H9 (cell line): ENCODE results near the gene C18orf54. TPM values are rescaled to one million over a fixed set of nuclear protein-coding genes. Genes with fewer than 3 reads are reported as not detected.

Experiments
- DNase-seq: peaks from one replicate; pipeline ENCODE4 v3.0.0-alpha.2; 2017
- H2AFZ ChIP-seq: one replicate; pipeline ENCODE4 v1.6.1; 2013; ENCODE audit warnings: mild to moderate bottlenecking, low read length, control low read depth, moderate library complexity
- H2AK5ac ChIP-seq: 2 replicates; pipeline ENCODE4 v1.6.1; 2013; ENCODE audit warnings: low read length, control low read depth, mixed read lengths; ENCODE audit not compliant: insufficient read length
- H2BK120ac ChIP-seq: one replicate; pipeline ENCODE4 v1.6.1; 2013; ENCODE audit warnings: low read depth, mild to moderate bottlenecking, low read length, control low read depth, inconsistent platforms; ENCODE audit not compliant: poor library complexity, severe bottlenecking
- H2BK12ac ChIP-seq: 2 replicates; pipeline ENCODE4 v1.6.1; 2013; ENCODE audit warnings: low read length, control low read depth, mixed read lengths, low read depth; ENCODE audit not compliant: insufficient read length
- H2BK15ac ChIP-seq: 2 replicates; pipeline ENCODE4 v1.6.1; 2013; ENCODE audit warnings: low read depth, low read length, control low read depth
- H2BK20ac ChIP-seq: one replicate; pipeline ENCODE4 v1.6.1; 2013; ENCODE audit warnings: low read depth, mild to moderate bottlenecking, low read length, control low read depth, inconsistent platforms; ENCODE audit not compliant: poor library complexity, severe bottlenecking
- H2BK5ac ChIP-seq: 2 replicates; pipeline ENCODE4 v1.6.1; 2013; ENCODE audit warnings: low read length, control low read depth, mixed read lengths; ENCODE audit not compliant: insufficient read length
- H3K14ac ChIP-seq: 2 replicates; pipeline ENCODE4 v1.6.1; 2013; ENCODE audit warnings: low read length, control low read depth; ENCODE audit not compliant: insufficient read depth
- H3K18ac ChIP-seq: 2 replicates; pipeline ENCODE4 v1.6.1; 2013; ENCODE audit warnings: low read depth, mild to moderate bottlenecking, mixed read lengths, low read length, control low read depth; ENCODE audit not compliant: insufficient read length
- H3K23ac ChIP-seq: 2 replicates; pipeline ENCODE4 v1.6.1; 2013; ENCODE audit warnings: low read length, control low read depth, mixed read lengths, low read depth; ENCODE audit not compliant: insufficient read length
- H3K23me2 ChIP-seq: 2 replicates; pipeline ENCODE4 v1.6.1; 2013; ENCODE audit warnings: low read depth, mild to moderate bottlenecking, mixed read lengths, low read length, control low read depth; ENCODE audit not compliant: insufficient read length, poor library complexity, severe bottlenecking
- H3K27ac ChIP-seq: 2 replicates; pipeline ENCODE4 v1.5.1; 2013; ENCODE audit warnings: low read length, control low read depth, mixed read lengths, low read depth; ENCODE audit not compliant: insufficient read length
- H3K27me3 ChIP-seq: 2 replicates; pipeline ENCODE4 v1.6.1; 2013; ENCODE audit warnings: low read length, control low read depth, inconsistent platforms; ENCODE audit not compliant: insufficient read depth
- H3K4ac ChIP-seq: 2 replicates; pipeline ENCODE4 v1.6.1; 2013; ENCODE audit warnings: low read depth, mild to moderate bottlenecking, control low read depth, inconsistent platforms, low read length, moderate library complexity
- H3K4me1 ChIP-seq: 2 replicates; pipeline ENCODE4 v1.6.1; 2013; ENCODE audit warnings: low read length, control low read depth, inconsistent platforms; ENCODE audit not compliant: insufficient read depth
- H3K4me2 ChIP-seq: 2 replicates; pipeline ENCODE4 v1.6.1; 2013; ENCODE audit warnings: low read length, control low read depth, mixed read lengths; ENCODE audit not compliant: insufficient read length, insufficient read depth
- H3K56ac ChIP-seq: 2 replicates; pipeline ENCODE4 v1.6.1; 2013; ENCODE audit warnings: low read depth, mild to moderate bottlenecking, mixed read lengths, low read length, control low read depth; ENCODE audit not compliant: insufficient read length
- H3K79me1 ChIP-seq: 2 replicates; pipeline ENCODE4 v1.6.1; 2013; ENCODE audit warnings: low read depth, mild to moderate bottlenecking, moderate library complexity, low read length, control low read depth, inconsistent platforms; ENCODE audit not compliant: insufficient read depth, poor library complexity, severe bottlenecking
- H3K79me2 ChIP-seq: 2 replicates; pipeline ENCODE4 v1.6.1; 2013; ENCODE audit warnings: low read length, control low read depth, inconsistent platforms; ENCODE audit not compliant: insufficient read depth
- H3K9ac ChIP-seq: 2 replicates; pipeline ENCODE4 v1.6.1; 2013; ENCODE audit warnings: low read length, control low read depth, mixed read lengths; ENCODE audit not compliant: insufficient read length; ENCODE audit errors: extremely low read depth
- H3K9me3 ChIP-seq: one replicate; pipeline ENCODE4 v1.6.1; 2013; ENCODE audit warnings: low read depth, low read length, inconsistent platforms; ENCODE audit not compliant: control insufficient read depth
- H3T11ph ChIP-seq: one replicate; pipeline ENCODE4 v1.6.1; 2013; ENCODE audit warnings: mild to moderate bottlenecking, low read length, control low read depth, inconsistent platforms
- H4K20me1 ChIP-seq: one replicate; pipeline ENCODE4 v1.6.1; 2013; ENCODE audit not compliant: control insufficient read depth, insufficient read length, insufficient read depth
- H4K5ac ChIP-seq: 2 replicates; pipeline ENCODE4 v1.6.1; 2013; ENCODE audit warnings: low read depth, mild to moderate bottlenecking, mixed read lengths, low read length, control low read depth; ENCODE audit not compliant: insufficient read length
- H4K8ac ChIP-seq: replicated peaks from 2 replicates; pipeline ENCODE4 v1.6.1; 2013; ENCODE audit warnings: low read length, control low read depth, mixed read lengths, low read depth; ENCODE audit not compliant: insufficient read length
- H4K91ac ChIP-seq: 2 replicates; pipeline ENCODE4 v1.6.1; 2013; ENCODE audit warnings: low read depth, mild to moderate bottlenecking, moderate library complexity, mixed read lengths, low read length, control low read depth; ENCODE audit not compliant: insufficient read length
- H3K27ac Mint-ChIP-seq, 3 experiments: 2 replicates in 2 of 3; 3 replicates in 1 of 3; pipeline ENCODE4 v1.8.0; 2020 to 2021; ENCODE audit warnings: mixed read lengths in 3 of 3, mild to moderate bottlenecking in 1 of 3, moderate library complexity in 1 of 3
- H3K27me3 Mint-ChIP-seq: 2 replicates; pipeline ENCODE4 v1.8.0; 2021; ENCODE audit warnings: low read depth, mild to moderate bottlenecking, moderate library complexity, mixed read lengths
- H3K36me3 Mint-ChIP-seq, 3 experiments: 2 replicates in 2 of 3; 3 replicates in 1 of 3; pipeline ENCODE4 v1.8.0; 2020 to 2021; ENCODE audit warnings: low read depth in 3 of 3, mixed read lengths in 3 of 3; ENCODE audit not compliant: insufficient read depth in 1 of 3
- H3K4me1 Mint-ChIP-seq, 2 experiments: 2 replicates each; pipeline ENCODE4 v1.8.0; 2020; ENCODE audit warnings: mixed read lengths in 2 of 2
- H3K4me3 Mint-ChIP-seq, 2 experiments: 2 replicates in 1 of 2; 3 replicates in 1 of 2; pipeline ENCODE4 v1.8.0; 2020 to 2021; ENCODE audit warnings: mild to moderate bottlenecking in 2 of 2, mixed read lengths in 2 of 2, moderate library complexity in 1 of 2
- H3K9me3 Mint-ChIP-seq, 2 experiments: 2 replicates in 1 of 2; 3 replicates in 1 of 2; pipeline ENCODE4 v1.8.0; 2020; ENCODE audit warnings: mild to moderate bottlenecking in 2 of 2, mixed read lengths in 2 of 2, moderate library complexity in 1 of 2
- CTCF ChIP-seq: fragments of 200-600 bp; sonication (generic); conservative IDR thresholded peaks from 3 replicates; pipeline ENCODE4 v1.8.0; 2021; ENCODE audit warnings: antibody characterized with exemption, mild to moderate bottlenecking
- WGBS: extraction: QIAGEN DNeasy Blood & Tissue Kit; methylation state at CpG from one replicate; pipeline ENCODE4 v1.1.7; 2013; ENCODE audit warnings: missing lambda C conversion rate, low lambda C conversion rate, mixed read lengths; ENCODE audit not compliant: insufficient read length; ENCODE audit errors: extremely low coverage; 5-methylcytosine and 5-hydroxymethylcytosine counted together
- total RNA-seq: library from RNA; stranded (reverse); gene quantifications from 2 replicates; pipeline ENCODE4 v1.2.1, GENCODE V29; 2021

C18orf54 gene
- total RNA-seq, 1 experiment from 2014 or later, result 21.6 TPM

DNA sequence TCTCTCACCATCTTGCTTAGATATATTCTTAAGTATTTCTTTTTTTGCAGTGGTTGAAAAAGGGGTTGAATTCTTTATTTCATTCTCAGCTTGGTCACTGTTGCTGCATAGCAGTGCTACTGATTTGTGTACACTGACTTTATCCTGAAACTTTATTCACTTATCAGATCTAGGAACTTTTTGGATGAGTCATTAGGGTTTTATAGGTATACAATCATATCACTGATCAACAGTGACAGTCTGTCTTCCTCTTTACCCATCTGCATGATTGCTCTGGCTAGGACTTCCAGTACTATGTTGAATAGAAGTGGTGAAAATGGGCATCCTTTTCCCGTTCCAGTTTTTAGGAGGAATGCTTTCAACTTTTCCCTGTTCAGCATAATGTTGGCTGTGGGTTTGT is 6.5 kb upstream of the C18orf54 start:
- H4K91ac ChIP-seq, result no peak overlapping the region
- Mint-ChIP-seq H3K4me1 (peaks cover 0 to 3% of the 10 kb centered on the region in 2 experiments; a peak in 2 of 4 replicates), H3K4me3 (no peak overlapping the region), H3K27ac (no peak overlapping the region), H3K9me3 (peaks cover 6 to 12% of the 10 kb centered on the region in 2 experiments; a peak in 3 of 5 replicates), H3K27me3 (no peaks in the 10 kb centered on the region), H3K36me3 (peaks cover 0 to 10% (median 3%) of the 10 kb centered on the region in 3 experiments; a peak in 3 of 7 replicates)
- no peak overlapping the region for H2BK15ac ChIP-seq
- H3K23ac ChIP-seq, result no peak overlapping the region
- H2BK120ac ChIP-seq, result no peak overlapping the region
- H2BK20ac ChIP-seq, result no peak overlapping the region
- no peak overlapping the region for H2AFZ ChIP-seq
- H3K79me1 ChIP-seq, result no peaks in the 10 kb centered on the region
- H3K23me2 ChIP-seq, result no peaks in the 10 kb centered on the region
- no peak overlapping the region for H4K5ac ChIP-seq
- H3K18ac ChIP-seq, result no peak overlapping the region
- no peak overlapping the region for H3K14ac ChIP-seq
- H3K4me1 ChIP-seq, result no peaks in the 10 kb centered on the region
- H3K9ac ChIP-seq, result no peak overlapping the region
- H2AK5ac ChIP-seq, result no peak overlapping the region
- H3K4me2 ChIP-seq, result no peak overlapping the region
- H4K20me1 ChIP-seq, result no peaks in the 10 kb centered on the region
- no peak overlapping the region for H3T11ph ChIP-seq
- no peaks in the 10 kb centered on the region for H3K9me3 ChIP-seq
- H3K27ac ChIP-seq, result no peak overlapping the region
- H4K8ac ChIP-seq, result no peak overlapping the region
- H2BK5ac ChIP-seq, result no peak overlapping the region
- H3K79me2 ChIP-seq, result no peaks in the 10 kb centered on the region
- H3K27me3 ChIP-seq, result no peaks in the 10 kb centered on the region
- H2BK12ac ChIP-seq, result no peak overlapping the region
- no peak for DNase-seq
- no CpG with 5 or more reads among the region's 1 CpG for WGBS
- no peak overlapping the region for H3K4ac ChIP-seq
- TF ChIP-seq CTCF, result no peak
- H3K56ac ChIP-seq, result no peak overlapping the region
